ENCODE results near the gene PMPCA.

PMPCA gene

GRCh38 chr9:136374183-136374575, 36.3 kb upstream of the PMPCA start:
- no peak for DNase-seq

DNA sequence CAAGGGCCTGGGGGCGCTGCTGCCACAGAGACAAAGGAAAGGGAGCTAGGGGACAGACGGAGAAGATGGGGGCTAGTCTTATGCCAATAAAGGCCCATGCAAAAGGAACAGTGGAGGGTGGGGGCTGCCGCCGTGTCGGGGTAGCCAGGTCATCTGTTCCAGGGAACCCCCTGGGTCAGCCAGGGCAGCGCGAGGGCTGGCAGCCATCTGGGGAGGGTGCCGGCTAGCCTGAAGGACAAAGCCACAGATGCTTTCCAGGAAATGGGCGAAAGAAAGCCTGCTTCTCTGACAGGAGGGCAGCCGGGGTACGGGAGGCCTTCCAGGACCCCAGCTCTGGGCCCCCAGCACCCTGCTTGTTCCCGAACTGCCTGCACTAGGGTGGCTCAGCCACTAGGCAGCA, 35.4 kb upstream of the PMPCA start:
- no peak for DNase-seq

DNA sequence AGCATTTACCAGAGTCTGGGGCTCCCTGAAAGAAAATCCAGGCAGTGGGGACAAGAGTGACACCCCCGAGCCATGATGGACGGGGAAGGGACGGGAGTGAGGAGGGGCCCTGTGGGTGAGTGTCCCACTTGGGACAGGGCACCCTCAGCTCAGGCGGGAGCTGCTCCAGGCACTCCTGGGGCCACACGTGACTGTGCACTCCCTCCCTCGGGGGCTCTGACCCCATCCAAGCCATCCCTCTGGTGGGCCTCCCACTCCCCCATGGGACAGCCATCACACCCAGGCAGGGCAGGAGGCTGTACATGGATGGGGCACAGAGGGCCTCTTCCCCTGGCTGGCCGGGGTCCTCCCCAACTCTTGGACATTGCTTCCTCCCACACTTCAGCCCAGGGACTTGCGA, 34.0 kb upstream of the PMPCA start:
- no peak for DNase-seq

DNA sequence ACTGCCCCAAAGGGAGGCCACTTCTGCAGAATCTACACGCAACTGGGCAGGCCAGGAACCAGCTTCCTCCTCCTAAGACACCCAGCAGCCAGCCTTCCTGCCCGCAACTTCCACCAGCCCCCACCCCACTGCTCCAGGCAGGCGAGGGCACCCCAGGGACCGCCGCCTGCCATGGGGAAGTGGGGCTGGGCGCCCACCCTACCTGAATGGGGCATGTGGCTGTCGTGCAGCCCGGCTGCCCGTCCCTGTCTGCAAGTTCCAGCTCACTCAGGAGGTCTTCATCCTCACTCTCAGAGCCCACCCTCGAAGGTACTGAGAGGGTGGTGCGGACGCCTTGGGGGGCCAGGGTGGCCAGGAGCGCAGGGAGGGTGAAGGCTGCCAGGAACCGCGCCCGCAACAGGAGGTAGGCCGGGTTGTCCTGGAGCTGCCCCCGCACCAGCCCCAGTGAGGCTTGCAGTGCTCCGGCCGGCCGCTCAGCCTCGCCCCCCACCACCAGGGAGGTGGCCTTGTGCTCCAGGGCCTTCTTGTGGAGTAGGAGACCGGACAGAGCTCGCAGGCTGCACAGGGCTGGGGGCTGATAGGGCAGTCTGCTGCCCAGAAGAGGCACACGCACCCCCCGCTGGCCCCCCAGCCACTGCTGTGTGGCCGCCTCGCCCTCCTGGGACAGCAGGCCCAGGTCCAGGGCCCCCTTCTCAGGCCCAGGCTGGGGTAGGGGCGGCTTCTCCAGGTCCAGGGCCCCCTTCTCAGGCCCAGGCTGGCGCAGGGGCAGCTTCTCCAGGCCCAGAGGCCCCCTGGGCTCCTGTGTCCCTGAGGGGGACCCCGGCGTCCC, 32.9 kb upstream of the PMPCA start:
- DNase-seq: no peak

DNA sequence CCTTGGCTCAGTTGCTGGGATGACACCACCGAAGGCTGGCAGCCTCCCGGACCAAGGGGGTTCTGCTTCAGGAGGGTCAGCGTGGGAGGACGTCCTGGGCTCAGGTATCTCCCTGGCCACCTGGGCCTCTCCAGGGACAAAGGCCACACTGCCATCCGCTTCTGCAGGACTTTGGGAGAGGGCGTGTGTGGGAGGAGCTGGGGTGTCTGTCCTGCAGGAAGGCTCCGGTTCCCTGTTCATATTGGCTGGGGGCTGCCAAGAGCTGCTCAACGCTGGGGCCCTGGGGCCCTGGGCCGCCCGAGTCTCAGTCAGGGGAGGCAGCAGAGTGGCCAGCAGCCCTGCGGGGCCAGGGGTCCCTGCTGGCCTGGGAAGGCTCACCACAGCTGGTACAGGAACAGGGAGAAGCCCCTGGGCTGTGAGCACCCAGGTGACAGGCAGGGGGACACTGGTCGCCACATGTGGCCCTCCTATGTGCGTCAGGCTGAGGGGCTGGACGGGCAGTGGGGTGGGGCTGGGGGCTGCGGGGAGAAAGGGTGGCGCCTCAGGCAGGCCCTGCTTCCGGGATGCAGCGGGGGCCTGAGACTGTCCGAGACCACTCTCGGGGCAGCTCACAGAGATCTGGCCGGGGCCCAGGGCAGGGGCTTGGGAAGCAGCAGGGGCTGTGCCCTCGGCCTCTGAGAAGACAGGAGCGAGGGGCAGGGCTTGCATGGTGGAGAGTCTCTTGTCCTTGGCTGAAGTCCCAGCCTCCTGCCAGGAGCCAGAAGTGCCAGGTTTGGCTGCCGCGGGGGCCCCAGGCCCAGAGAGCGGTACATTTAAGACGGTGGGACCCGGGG, 32.1 kb upstream of the PMPCA start:
- no peak for DNase-seq

DNA sequence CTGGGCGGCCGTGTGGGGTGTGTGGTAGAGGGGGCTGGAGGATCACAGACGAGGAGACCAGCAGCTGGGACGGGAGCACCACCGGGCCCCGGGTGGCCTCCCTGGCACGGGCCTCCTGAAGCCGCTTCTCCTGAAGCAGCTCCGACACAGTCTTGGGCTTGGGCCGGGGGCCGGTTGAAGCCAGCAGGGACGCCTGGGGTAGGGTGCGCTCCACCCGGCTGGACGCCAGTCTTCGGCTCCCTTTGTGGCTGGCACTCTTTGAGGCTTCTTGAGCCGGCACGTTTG, 31.5 kb upstream of the PMPCA start:
- DNase-seq: no peak

DNA sequence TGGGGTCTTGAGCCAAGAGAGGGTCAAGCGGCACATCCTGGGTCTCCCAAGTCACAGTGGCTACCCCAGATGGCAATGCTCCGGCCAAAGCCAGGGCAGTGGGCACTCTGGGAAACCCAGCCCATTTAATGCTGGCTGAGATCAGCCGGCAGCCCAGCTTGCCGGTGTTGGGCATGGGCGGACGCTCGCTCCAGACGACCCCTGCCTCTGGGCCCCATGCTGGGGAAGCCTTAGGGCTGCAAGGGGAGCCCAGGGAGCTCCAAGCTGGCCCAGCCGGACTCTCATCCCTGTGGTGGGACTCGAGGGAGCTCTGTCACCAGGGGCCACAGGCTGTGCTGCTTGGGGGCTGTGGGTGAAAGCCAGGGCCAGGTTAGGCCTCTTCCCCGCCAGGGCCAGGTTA, 31.1 kb upstream of the PMPCA start:
- no peak for DNase-seq

- no peak for DNase-seq
Measured at GRCh38 chr9:136379891-136380290, 30.6 kb upstream of the PMPCA start.

DNA sequence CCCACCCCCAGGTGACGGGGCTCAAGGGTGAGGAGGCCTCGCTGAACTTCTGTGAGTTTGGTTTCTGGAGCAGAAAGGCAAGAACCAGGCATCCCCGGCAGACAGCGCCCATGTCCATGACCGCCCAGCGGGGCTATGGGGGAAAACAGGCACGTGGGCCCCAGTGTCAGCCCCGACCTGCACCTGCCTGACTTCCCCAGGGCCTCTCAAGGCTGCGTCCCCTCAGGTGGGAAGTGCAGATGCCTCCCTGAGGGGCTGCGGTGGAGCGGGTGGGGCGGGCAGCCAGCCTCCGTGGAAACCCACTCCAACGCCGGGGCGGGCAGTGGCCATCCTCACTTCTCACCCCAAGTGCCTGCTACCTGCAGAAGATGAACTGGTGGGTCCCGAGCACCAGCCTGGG, 30.1 kb upstream of the PMPCA start:
- DNase-seq: no peak

- no peak for DNase-seq
Measured at GRCh38 chr9:136381311-136381710, 29.1 kb upstream of the PMPCA start.

- no peak for DNase-seq
Measured at GRCh38 chr9:136381966-136382513, 28.4 kb upstream of the PMPCA start.

GRCh38 chr9:136383436-136383835, 27.0 kb upstream of the PMPCA start:
- no peak for DNase-seq

- peak in 2 of 5 donors; percentile 41 to 84 for DNase-seq
Measured at GRCh38 chr9:136385015-136385414, 25.4 kb upstream of the PMPCA start.

DNA sequence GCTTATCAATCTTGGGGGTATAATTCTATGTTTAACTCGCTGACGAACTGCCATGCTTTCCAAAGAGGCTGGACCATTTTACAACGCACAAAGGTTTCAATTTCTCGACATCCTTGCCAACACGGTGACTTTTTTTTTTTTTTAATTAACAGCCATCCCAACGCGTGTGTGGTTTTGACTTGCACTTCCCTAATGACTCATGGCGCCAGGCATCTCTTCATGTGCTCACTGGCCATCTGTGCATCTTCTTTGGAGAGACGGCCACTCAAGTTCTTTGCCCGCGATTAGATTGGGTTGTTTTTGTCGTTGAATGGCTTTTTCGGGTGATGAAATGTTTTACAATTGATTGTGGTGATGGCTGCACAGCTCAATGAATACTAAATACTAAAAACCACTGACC, 24.4 kb upstream of the PMPCA start:
- DNase-seq: peak in 1 of 5 donors; percentile 66

GRCh38 chr9:136387217-136387616, 23.2 kb upstream of the PMPCA start:
- no peak for DNase-seq

GRCh38 chr9:136389396-136389795, 21.1 kb upstream of the PMPCA start:
- no peak for DNase-seq

DNA sequence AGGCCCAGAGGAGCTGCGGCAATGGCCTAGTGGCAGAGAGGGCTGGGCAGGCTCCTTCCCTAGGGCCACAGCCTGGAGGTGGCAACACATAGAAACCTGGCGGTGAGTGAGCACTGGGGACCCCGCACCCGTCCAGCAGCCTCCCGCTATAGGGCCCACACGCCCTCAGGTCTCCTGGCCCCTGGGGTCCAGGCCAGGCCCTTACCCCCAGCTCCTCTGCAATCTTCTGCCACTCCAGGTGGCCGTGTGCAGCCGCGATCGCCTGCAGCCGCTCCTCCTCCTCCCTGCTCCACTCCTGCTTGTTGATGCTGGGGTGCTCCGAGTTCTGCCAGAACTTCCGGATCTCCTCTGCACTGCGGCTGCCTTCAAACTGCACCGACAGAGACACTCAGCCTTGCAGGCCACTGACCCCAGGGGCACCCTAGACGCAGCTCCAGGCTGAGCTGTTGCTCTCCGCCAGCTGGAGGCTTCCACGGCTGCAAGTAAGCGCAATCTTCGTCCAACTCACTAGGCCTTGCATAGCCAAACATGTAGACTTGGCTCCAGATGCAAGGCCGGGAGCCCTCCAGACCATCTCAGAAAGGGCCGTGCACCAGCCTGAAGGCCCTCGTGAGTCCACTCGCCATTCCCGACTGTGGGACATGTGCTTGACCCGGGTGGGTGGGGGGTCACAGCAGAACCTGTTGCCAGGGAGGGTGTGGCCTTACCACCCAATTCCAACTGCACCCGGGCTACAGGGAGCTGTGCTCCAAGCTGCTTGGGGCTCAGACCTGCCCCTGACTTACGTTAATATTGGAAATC, 18.5 kb upstream of the PMPCA start:
- DNase-seq: no peak

GRCh38 chr9:136392538-136393449, 17.7 kb upstream of the PMPCA start:
- no peak for DNase-seq

- DNase-seq: no peak
Measured at GRCh38 chr9:136393531-136393930, 16.9 kb upstream of the PMPCA start.

GRCh38 chr9:136394312-136395019, 16.0 kb upstream of the PMPCA start:
- DNase-seq: no peak

DNA sequence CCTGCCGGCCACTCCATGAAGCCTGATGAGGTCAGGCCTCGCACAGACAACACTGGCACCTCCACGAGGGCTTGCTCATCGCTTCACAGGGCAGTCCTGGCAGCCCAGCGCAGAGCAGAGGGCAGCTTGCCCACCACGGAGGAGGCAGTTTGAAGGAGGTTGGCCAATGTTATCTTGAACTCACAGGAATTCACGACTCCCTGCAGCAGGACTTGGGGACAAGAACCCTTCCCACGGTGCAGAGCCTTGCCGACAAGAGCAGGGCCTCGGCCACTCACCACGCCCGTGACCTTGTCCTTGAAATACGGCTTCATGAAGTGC, 15.5 kb upstream of the PMPCA start:
- DNase-seq: no peak
